ENCODE data around the gene PAQR8.
"Not testable (repeated sequence)": the region's sequence is repeated elsewhere in the genome, so short reads cannot be mapped to it uniquely, and the experiment has no call there.

DNA sequence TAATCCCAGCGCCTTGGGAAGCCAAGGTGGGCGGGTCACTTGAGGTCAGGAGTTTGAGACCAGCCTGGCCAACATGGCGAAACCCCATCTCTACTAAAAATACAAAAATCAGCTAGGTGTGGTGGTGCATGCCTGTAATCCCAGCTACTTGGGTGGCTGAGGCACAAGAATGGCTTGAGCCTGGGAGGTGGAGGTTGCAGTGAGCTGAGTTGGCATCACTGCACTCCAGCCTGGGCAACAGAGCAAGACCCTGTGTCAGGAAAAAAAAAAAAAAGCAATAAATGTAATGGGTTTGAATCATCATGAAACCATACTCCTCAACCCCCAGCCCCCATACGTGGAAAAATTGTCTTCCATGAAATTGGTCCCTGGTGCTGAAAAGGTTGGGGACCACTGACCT lies 26.2 kb downstream of the PAQR8 start:
- TF ChIP-seq, protein P1, sequence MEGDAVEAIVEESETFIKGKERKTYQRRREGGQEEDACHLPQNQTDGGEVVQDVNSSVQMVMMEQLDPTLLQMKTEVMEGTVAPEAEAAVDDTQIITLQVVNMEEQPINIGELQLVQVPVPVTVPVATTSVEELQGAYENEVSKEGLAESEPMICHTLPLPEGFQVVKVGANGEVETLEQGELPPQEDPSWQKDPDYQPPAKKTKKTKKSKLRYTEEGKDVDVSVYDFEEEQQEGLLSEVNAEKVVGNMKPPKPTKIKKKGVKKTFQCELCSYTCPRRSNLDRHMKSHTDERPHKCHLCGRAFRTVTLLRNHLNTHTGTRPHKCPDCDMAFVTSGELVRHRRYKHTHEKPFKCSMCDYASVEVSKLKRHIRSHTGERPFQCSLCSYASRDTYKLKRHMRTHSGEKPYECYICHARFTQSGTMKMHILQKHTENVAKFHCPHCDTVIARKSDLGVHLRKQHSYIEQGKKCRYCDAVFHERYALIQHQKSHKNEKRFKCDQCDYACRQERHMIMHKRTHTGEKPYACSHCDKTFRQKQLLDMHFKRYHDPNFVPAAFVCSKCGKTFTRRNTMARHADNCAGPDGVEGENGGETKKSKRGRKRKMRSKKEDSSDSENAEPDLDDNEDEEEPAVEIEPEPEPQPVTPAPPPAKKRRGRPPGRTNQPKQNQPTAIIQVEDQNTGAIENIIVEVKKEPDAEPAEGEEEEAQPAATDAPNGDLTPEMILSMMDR (IDR thresholded peaks at IDR 0.05; ENCODE audit: insufficient read depth, low read length, poor library complexity, severe bottlenecking): not testable (repeated sequence)
- not testable (repeated sequence) for TF ChIP-seq EZH2phosphoT487 (conservative IDR thresholded peaks at IDR 0.05; ENCODE audit: low read length)
